DOHH2 (cell line): ENCODE results near the gene PPP2R3A.

Experiments used
- CTCF ChIP-seq: fragments of 200-600 bp; sonication (generic); IDR thresholded peaks from one replicate; pipeline ENCODE4 v1.5.1; 2014; ENCODE audit warnings: antibody characterized with exemption, mild to moderate bottlenecking, low read depth, low read length; ENCODE audit not compliant: poor library complexity, severe bottlenecking
- EZH2phosphoT487 ChIP-seq: fragments of 200-600 bp; sonication (generic); IDR thresholded peaks from 2 replicates; pipeline ENCODE4 v1.6.1; 2017; ENCODE audit warnings: borderline replicate concordance, mild to moderate bottlenecking, antibody characterized with exemption, low read length, moderate library complexity, mixed read lengths

GRCh38 chr3:135930255-135930654 is 35.3 kb upstream of the PPP2R3A start:
- TF ChIP-seq CTCF = no peak
- TF ChIP-seq EZH2phosphoT487 = no peak
